Left lobe of liver (tissue), 2 donors: ENCODE measurements around the gene PHLPP2. TPM values are rescaled to one million over a fixed set of nuclear protein-coding genes. Genes with fewer than 3 reads are reported as not detected.
A peak's percentile ranks its signal among the peaks of the same experiment; 100 is the strongest.

Experiments
- ATAC-seq: fragments of 200-7000 bp; cut with Tn5 transposase; one replicate; pipeline ENCODE4 v1.9.1; 2020; ENCODE audit warnings: mild to moderate bottlenecking, moderate library complexity
- DNase-seq: peaks from one replicate; pipeline ENCODE4 v3.0.0-alpha.2; 2020; ENCODE audit warnings: low spot score
- total RNA-seq: library from RNA; stranded (reverse); gene quantifications from one replicate; pipeline ENCODE4 v1.2.1, GENCODE V29; 2021
- donor health status: DM: no; HTN: no; CAD: no; lungs with moderate emphysema.
- donor health status: DM: no; HTN: yes; CAD: no.

PHLPP2 gene, protein sequence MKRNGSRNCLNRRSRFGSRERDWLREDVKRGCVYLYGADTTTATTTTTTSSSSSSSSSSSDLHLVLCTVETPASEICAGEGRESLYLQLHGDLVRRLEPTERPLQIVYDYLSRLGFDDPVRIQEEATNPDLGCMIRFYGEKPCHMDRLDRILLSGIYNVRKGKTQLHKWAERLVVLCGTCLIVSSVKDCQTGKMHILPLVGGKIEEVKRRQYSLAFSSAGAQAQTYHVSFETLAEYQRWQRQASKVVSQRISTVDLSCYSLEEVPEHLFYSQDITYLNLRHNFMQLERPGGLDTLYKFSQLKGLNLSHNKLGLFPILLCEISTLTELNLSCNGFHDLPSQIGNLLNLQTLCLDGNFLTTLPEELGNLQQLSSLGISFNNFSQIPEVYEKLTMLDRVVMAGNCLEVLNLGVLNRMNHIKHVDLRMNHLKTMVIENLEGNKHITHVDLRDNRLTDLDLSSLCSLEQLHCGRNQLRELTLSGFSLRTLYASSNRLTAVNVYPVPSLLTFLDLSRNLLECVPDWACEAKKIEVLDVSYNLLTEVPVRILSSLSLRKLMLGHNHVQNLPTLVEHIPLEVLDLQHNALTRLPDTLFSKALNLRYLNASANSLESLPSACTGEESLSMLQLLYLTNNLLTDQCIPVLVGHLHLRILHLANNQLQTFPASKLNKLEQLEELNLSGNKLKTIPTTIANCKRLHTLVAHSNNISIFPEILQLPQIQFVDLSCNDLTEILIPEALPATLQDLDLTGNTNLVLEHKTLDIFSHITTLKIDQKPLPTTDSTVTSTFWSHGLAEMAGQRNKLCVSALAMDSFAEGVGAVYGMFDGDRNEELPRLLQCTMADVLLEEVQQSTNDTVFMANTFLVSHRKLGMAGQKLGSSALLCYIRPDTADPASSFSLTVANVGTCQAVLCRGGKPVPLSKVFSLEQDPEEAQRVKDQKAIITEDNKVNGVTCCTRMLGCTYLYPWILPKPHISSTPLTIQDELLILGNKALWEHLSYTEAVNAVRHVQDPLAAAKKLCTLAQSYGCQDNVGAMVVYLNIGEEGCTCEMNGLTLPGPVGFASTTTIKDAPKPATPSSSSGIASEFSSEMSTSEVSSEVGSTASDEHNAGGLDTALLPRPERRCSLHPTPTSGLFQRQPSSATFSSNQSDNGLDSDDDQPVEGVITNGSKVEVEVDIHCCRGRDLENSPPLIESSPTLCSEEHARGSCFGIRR (N-terminal part only)
- total RNA-seq, result 2.6 TPM

- ATAC-seq (no peak), DNase-seq (no peak)
Measured at GRCh38 chr16:71724320-71724751, at the start of gene PHLPP2. PHLPP2 (minus strand) TSS chr16:71724701; CDS start chr16:71714795, 9,906 bp downstream.

- DNase-seq (no peak), ATAC-seq (no peak)
Measured at GRCh38 chr16:71771571-71771970, 47.1 kb upstream of the PHLPP2 start.

DNA sequence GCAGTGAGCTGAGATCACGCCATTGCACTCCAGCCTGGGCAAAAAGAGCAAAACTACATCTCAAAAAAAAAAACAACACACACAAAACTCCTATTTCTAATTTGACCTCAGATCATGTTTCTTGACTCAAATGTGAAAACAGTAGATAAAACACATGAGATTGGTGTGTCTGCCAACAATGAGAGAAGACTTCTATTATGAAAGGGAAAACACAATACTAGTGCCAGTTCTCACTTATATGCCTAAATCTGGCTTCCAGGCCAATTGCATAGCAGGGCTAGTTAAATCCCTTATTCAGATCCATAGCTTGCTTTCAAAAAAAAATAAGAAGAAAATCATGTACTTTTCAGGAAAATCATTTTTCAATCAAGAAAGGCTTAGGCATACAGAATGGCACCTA is 44.7 kb upstream of the PHLPP2 start:
- ATAC-seq (no peak), DNase-seq (no peak)

DNA sequence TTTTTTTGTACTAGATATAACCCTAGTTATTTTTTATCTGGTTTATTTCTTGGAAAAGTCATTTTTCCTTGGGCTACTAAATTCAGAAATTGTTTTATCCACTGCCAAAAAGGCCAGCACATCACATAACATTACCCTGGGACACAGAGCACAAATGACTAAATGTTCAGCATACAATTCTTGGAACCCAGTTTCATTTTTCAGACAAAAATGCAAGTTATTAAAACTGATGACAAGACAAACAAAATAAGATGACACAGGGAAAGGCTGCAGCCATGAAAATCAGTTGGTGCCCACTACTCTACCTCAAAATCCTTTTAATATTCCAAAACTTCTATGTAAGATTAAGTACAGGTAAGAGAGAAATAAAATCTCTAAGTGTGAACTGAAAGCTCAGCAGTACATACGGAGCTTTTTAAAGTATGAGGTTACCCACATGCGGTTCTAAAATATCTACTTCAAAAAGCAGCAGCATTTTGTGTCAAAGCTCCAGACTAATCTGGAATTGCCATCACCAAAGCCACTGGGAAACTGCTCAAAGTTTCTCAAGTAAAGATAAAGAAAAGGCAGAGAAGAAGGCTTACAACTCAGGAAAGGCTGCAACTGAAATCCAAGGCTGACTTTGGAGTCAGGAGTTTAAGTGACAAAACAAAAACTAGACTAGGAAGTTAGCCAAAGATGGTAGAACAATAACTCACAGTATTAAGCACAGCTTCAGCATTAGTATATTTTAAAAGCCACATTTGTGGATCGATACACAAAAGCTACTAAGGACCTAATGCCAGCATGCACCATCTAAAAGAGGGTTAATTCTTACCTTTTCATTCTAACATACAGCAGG is 42.8 kb upstream of the PHLPP2 start:
- ATAC-seq (no peak), DNase-seq (no peak)

DNA sequence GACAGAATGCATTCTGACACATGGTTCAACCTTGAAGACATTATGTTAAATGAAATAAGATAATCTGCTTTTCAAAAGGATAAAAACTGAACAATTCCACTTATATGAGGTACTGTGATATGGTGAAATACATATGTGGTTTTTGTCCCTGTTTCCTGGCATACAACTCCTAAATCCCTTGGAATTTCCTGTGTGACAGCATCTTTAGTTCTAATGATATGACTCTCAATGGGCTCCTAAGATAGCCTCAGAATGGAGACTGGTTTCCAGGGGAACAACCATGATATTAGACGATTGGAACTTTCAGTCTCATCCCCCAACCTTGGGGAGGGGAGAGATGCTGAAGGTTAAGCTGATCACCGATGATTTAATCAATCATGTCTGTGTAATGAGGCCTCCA is 37.7 kb upstream of the PHLPP2 start:
- ATAC-seq, result no peak

DNA sequence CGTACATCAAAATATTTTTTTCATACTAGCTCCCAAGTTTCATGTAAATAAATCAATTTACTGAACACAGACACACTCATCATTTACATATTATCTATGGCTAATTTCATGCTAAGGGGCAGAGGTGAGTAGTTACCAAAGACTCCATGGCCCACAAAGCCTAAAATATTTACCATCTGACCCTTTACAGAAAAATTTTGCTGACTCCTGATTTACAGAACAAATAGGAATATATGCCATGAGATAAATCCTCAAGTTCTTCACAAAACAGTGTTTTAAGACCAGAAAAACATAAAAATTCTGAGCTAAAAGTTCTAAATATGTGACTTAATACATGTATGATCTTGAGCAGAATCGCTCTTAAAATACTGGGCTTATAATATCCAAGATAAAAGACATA is 36.6 kb upstream of the PHLPP2 start:
- no peak for ATAC-seq

More for the DNA sequence above, 37.7 kb upstream of the PHLPP2 start:
- DNase-seq, result no peak

GRCh38 chr16:71758293-71758760 is 33.8 kb upstream of the PHLPP2 start:
- DNase-seq (no peak), ATAC-seq (peak; percentile 40)

More for the DNA sequence above, 36.6 kb upstream of the PHLPP2 start:
- DNase-seq, result no peak

- no peak for ATAC-seq
- no peak for DNase-seq
Measured at GRCh38 chr16:71754652-71755051, 30.2 kb upstream of the PHLPP2 start.

GRCh38 chr16:71754108-71754507 is 29.6 kb upstream of the PHLPP2 start:
- no peak for ATAC-seq
- DNase-seq, result no peak

GRCh38 chr16:71748226-71748625 is 23.7 kb upstream of the PHLPP2 start:
- DNase-seq (no peak), ATAC-seq (no peak)

- DNase-seq (no peak), ATAC-seq (peak; percentile 77)
Measured at GRCh38 chr16:71746442-71747046, 22.0 kb upstream of the PHLPP2 start.

- DNase-seq, result no peak
- ATAC-seq, result no peak
Measured at GRCh38 chr16:71738855-71739254, 14.4 kb upstream of the PHLPP2 start.

GRCh38 chr16:71737501-71737900 is 13.0 kb upstream of the PHLPP2 start:
- no peak for DNase-seq
- no peak for ATAC-seq

GRCh38 chr16:71734511-71734910 is 10.0 kb upstream of the PHLPP2 start:
- peak; percentile 19 for ATAC-seq
- DNase-seq, result no peak

- DNase-seq (no peak), ATAC-seq (peak; percentile 38)
Measured at GRCh38 chr16:71732587-71732986, 8.1 kb upstream of the PHLPP2 start.

DNA sequence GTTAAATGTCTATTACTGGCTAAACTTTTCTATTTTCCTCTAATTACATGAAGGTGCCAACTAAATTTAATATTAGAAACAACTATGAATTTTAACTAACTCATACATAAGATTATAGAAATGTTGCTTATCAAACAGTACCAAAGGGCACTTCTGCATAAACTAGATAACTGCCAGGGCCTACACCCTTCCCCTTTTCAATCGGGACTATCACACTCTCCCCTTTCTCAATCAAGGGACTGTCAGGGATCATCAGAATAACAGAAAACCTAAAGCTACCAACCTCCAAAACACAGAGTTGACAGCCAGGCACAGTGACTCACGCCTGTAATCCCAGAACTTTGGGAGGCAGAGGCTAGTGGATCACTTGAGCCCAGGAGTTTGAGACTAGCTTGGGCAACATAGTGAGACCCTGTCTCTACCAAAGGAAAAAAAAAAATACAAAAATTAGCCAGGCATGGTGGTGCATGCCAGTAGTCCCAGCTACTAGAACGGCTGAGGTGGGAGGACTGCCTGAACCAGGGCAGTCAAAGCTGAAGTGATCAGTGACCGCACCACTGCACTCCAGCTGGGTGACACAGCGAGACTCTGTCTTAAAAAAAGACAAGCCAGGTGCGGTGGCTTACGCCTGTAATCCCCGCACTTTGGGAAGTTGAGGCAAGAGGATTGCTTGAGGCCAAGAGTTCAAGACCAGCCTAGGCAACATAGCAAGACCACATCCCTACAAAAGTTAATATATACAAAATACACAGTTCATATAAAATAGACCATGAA is 3.2 kb upstream of the PHLPP2 start:
- ATAC-seq, result no peak
- DNase-seq, result no peak

DNA sequence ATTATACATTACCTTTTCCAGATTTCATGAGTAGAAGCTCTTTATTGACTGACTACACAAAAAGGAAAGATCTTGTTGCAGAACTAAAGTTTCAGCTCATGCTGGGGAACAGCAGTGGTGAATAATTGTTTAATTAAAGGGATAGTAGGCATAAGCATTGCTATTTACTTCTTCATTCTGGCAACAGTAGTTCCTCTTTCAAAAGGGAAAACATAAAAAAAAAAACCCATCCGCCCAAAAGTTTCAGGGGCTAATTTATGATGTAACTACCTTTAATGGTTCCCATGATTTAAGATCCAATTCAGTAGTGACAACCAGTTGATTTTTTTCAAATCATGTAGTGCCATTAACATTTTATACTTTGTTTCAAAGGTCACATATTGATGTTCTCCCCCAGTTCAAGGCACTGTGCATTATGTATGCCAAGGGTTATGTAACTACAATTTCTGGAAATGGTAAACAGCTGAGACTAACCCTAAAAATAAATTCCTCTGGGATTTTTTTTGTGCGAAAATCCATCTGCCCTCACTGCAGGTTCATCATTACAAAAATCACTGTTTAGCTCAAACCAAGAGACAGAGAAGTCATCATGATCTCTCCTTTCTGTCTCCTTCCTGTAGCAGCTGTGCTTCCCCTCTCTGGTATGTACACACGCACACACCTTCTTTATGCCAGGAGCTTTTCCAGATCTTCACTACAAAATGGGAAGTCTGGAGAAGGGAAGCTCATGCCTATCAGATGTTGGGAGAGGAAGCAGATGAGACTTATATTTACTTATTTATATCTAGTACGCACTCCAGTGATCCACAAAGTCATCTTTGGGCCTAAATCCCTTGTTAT is 2.2 kb upstream of the PHLPP2 start:
- peak; percentile 8 for ATAC-seq
- no peak for DNase-seq
